Measurements from ENCODE around the gene MED27. TPM values are rescaled to one million over a fixed set of nuclear protein-coding genes. Genes with fewer than 3 reads are reported as not detected.

MED27 gene
- total RNA-seq, 2 donors from 2014 or later = 29.8 to 37.0 TPM

- H3K36me3 ChIP-seq (ENCODE audit: control insufficient read depth, insufficient read depth, low read length) = no peaks in the 10 kb centered on the region
- Mint-ChIP-seq H3K27me3 (ENCODE audit: insufficient read depth) (peaks cover 2% of the 10 kb centered on the region), H3K36me3 (ENCODE audit: low read depth) (no peaks in the 10 kb centered on the region), H3K9me3 (no peaks in the 10 kb centered on the region), H3K4me1 (peaks cover 25% of the 10 kb centered on the region), H3K27ac (no peak overlapping the region), H3K4me3 (no peak overlapping the region)
- DNase-seq = no peak
- no peak overlapping the region for H3K4me3 ChIP-seq (ENCODE audit: low read length)
- H3K9ac ChIP-seq (ENCODE audit: extremely low read depth, low read length, poor library complexity, severe bottlenecking) = no peak overlapping the region
- WGBS, 2 experiments (ENCODE audit: insufficient coverage in 1 of 2, insufficient read length in 1 of 2) = 89 to 100% methylated on average over 1 to 2 of the region's 2 CpGs
- H3K27ac ChIP-seq (ENCODE audit: low read depth, low read length) = no peak overlapping the region
- no peaks in the 10 kb centered on the region for H3K9me3 ChIP-seq (ENCODE audit: control insufficient read depth, low read length)
- H3K27me3 ChIP-seq (ENCODE audit: control insufficient read depth, insufficient read depth, low read length, poor library complexity, severe bottlenecking) = no peaks in the 10 kb centered on the region
- no peaks in the 10 kb centered on the region for H3K4me1 ChIP-seq (ENCODE audit: control insufficient read depth, insufficient read depth, low read length)
- TF ChIP-seq CTCF (conservative IDR thresholded peaks at IDR 0.05) = no peak
These were observed 41.4 kb upstream of the MED27 start for GRCh38 chr9:132121021-132121420.

GRCh38 chr9:132117694-132118093 is 38.0 kb upstream of the MED27 start:
- 90 to 100% methylated on average over 3 of the region's 3 CpGs for WGBS, 2 experiments (ENCODE audit: insufficient coverage in 1 of 2, insufficient read length in 1 of 2)
- Mint-ChIP-seq H3K4me3 (no peak overlapping the region), H3K27ac (no peak overlapping the region), H3K27me3 (ENCODE audit: insufficient read depth) (peaks cover 12% of the 10 kb centered on the region), H3K9me3 (no peaks in the 10 kb centered on the region), H3K36me3 (ENCODE audit: low read depth) (no peaks in the 10 kb centered on the region), H3K4me1 (peaks cover 10% of the 10 kb centered on the region)
- Histone ChIP-seq H3K4me1 (ENCODE audit: control insufficient read depth, insufficient read depth, low read length) (no peaks in the 10 kb centered on the region), H3K27ac (ENCODE audit: low read depth, low read length) (no peak overlapping the region), H3K9ac (ENCODE audit: extremely low read depth, low read length, poor library complexity, severe bottlenecking) (no peak overlapping the region), H3K36me3 (ENCODE audit: control insufficient read depth, insufficient read depth, low read length) (no peaks in the 10 kb centered on the region), H3K27me3 (ENCODE audit: control insufficient read depth, insufficient read depth, low read length, poor library complexity, severe bottlenecking) (peaks cover 4% of the 10 kb centered on the region), H3K4me3 (ENCODE audit: low read length) (no peak overlapping the region), H3K9me3 (ENCODE audit: control insufficient read depth, low read length) (no peaks in the 10 kb centered on the region)
- DNase-seq = no peak
- TF ChIP-seq CTCF (conservative IDR thresholded peaks at IDR 0.05) = no peak

- DNase-seq = no peak
- H3K27ac ChIP-seq (ENCODE audit: low read depth, low read length) = no peak overlapping the region
- Mint-ChIP-seq H3K27me3 (ENCODE audit: insufficient read depth) (peaks cover 12% of the 10 kb centered on the region), H3K4me1 (peaks cover under 1% of the 10 kb centered on the region), H3K27ac (no peak overlapping the region), H3K36me3 (ENCODE audit: low read depth) (no peaks in the 10 kb centered on the region), H3K4me3 (no peak overlapping the region), H3K9me3 (no peaks in the 10 kb centered on the region)
- H3K27me3 ChIP-seq (ENCODE audit: control insufficient read depth, insufficient read depth, low read length, poor library complexity, severe bottlenecking) = peaks cover 9% of the 10 kb centered on the region
- no peaks in the 10 kb centered on the region for H3K36me3 ChIP-seq (ENCODE audit: control insufficient read depth, insufficient read depth, low read length)
- H3K4me1 ChIP-seq (ENCODE audit: control insufficient read depth, insufficient read depth, low read length) = no peaks in the 10 kb centered on the region
- TF ChIP-seq CTCF (conservative IDR thresholded peaks at IDR 0.05) = no peak
- WGBS, 2 experiments (ENCODE audit: insufficient coverage in 1 of 2, insufficient read length in 1 of 2) = 93 to 94% methylated on average over 3 of the region's 3 CpGs
- no peak overlapping the region for H3K9ac ChIP-seq (ENCODE audit: extremely low read depth, low read length, poor library complexity, severe bottlenecking)
- H3K9me3 ChIP-seq (ENCODE audit: control insufficient read depth, low read length) = no peaks in the 10 kb centered on the region
- H3K4me3 ChIP-seq (ENCODE audit: low read length) = no peak overlapping the region
These were observed 36.9 kb upstream of the MED27 start for GRCh38 chr9:132116583-132116982.

All from endodermal cell (in vitro differentiated cells).